HG02763 (cell line): ENCODE results near the gene GATD1.

Experiments used
- ATAC-seq: cut with Tn5 transposase; IDR thresholded peaks from one replicate; pipeline ENCODE4 v1.9.1; 2021; ENCODE audit warnings: mild to moderate bottlenecking, moderate library complexity; ENCODE audit not compliant: unreplicated experiment

The GATD1 gene

GRCh38 chr11:796565-797295 is 19.4 kb upstream of the GATD1 start:
- ATAC-seq: no peak

DNA sequence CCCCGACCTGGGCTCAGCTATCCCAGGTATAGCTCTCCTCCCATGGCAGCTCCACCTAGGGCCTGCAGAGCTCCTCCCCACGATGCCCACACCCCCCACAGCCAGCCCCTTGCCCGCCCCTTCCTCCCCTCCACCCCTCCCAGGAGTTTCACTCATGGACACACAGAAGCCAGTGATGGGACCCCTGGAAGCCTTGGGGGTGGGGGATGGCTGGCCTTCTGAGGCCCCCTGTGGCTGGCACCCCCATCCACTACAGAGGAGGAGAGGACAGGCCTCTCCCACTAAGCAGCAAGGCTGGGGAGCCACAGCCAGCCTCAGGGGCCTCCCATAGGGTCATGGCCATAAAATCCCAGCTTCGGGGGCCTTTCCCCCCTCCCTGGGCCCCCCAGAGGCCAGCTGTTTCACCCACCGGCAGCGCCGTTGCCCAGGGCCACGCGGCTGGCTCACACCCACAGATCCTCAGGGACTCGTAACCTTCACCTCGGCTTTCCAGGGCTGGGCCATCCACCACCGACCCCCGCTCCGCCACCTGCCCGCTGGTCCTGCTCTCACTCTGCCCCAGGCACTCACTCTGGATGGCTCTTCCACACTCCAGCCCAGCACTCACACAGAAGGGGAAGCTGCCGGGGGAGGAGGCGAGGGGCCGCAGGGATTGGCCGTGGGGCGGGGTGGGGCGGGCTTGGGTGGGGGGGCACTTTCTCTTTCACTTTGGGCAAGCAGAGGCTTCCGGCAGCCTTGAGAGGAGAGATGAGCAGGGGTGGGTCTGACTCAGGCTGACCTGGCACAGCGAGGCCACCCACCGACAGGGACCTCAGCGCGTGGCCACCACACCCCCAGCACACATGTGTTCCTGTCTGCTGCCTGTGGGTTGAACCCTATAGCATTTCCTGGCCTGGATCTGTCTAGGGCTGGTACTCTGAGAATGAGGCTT is 18.6 kb upstream of the GATD1 start:
- ATAC-seq: no peak

DNA sequence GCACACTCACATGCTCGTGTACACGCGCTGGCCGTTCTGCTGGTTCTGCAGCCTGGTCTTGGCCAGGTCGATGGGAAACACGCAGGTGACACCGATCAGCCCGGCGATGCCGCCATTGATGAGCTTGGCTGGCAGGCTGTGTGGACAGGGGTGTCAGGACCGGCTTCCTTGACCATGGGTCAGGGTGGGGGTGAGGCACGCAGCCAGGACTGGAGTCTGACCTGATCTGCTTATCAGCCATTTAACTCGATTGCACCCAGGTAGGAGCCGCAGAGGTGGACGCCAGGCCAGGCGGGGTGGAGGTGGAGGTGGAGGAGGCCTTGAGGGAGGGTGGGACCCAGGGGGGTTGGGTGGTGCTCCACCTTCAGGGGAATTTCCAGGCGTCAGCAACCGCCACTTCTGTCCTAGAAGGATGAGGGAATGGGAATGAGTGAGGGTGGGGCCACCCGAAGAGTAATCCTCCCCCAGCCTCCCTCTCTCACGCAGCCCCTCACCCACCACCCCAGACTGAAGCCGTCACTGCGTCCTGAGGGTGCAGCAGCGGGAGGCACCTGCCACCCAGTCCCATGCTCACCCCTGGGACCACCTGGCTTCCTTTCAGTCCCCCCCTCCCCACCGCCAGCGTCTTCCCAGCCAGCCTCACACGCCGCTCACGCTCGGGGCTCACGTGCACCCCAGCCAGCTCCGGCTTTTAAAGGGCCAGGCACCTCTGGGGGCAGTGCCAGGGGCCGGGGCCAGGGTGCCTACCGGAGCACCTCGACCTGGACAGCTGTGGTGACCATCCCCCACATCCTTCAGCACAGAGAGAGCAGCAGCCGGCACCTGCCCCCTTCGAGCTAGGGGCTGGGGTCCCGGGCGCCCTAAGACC is 17.7 kb upstream of the GATD1 start:
- no peak for ATAC-seq

GRCh38 chr11:794013-794765 is 16.9 kb upstream of the GATD1 start:
- ATAC-seq: no peak

- ATAC-seq: no peak
Observed at GRCh38 chr11:793556-793955, 16.3 kb upstream of the GATD1 start.

GRCh38 chr11:792873-793272 is 15.6 kb upstream of the GATD1 start:
- no peak for ATAC-seq

- no peak for ATAC-seq
Observed at GRCh38 chr11:792535-792821, 15.2 kb upstream of the GATD1 start.

GRCh38 chr11:791658-792534 is 14.6 kb upstream of the GATD1 start:
- ATAC-seq: no peak

- ATAC-seq: no peak
Observed at GRCh38 chr11:790721-791564, 13.7 kb upstream of the GATD1 start.

DNA sequence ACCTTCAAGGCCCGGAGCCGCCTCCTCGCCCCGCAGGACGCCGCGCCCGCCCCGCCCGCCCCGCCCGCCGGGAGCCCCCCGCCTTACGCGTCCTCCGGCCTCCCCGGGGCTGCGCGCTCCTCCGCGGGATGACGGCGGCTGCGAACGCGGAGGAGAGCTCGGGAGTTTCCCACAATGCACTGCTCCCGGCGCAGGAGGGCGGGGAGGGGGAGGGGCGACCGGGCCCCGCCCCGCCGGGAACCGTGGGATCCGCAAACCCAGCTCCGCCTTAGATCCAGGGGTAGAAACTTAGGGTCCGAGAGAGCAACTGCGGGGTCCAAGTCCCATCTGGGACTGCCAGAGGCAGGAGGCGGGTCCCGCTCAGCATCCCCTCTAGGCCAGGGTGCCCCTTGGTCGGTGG is 12.7 kb upstream of the GATD1 start, which contains the start of gene CEND1:
Gene CEND1 (minus strand): TSS at position 148 of the 400 bp plus-strand sequence. CDS start 1,514 bp downstream, outside the sequence.
- no peak for ATAC-seq

DNA sequence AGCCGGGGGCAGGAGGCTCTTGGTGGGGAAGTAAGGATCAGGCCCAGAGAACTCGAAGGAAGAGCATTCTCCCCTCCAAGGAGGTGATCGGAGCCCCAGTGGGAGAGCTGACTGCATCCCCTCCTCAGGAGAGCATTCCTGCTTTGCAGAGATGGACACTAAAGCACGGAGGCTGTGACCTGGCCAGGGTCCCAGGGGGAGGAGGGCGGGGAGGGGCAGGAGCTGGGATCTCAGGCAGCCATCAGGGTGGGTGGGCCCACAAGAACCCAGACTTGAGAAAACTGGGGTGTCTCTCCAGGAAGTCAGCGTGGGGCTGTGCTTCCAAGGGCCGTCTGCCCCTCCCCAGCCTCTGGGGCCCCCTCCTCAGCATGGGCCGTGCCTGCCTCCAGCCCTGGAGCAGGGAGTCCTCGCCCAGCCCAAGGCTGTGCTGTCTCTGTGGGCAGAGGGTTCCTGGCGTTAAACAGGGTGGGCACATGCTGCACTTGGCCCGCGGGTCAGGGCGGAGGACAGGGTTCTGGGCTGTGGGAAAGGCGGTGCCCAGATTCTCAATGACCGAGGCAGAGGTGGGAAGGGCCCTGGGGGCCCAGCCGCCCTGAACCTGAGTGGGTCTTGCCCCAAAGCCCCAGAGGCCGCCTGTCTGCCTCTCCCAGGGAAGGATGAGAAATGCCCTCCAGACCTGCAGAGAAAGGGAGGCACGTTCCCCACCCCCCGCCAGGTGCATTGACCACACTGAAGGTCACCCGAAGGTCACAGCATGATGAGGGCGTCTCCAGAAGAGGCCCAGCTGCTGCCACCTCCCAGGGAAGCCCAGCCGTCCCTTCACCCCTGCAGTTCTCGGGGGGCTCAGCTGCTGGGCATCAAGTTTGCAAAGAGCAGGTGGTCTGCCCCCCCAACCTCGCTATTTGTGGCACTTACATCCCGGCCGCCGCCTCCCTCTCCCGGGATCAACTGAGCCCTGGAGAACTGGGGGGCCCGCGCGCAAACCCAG is 12.0 kb upstream of the GATD1 start:
- ATAC-seq: no peak

GRCh38 chr11:788009-788640 is 10.8 kb upstream of the GATD1 start:
- no peak for ATAC-seq

DNA sequence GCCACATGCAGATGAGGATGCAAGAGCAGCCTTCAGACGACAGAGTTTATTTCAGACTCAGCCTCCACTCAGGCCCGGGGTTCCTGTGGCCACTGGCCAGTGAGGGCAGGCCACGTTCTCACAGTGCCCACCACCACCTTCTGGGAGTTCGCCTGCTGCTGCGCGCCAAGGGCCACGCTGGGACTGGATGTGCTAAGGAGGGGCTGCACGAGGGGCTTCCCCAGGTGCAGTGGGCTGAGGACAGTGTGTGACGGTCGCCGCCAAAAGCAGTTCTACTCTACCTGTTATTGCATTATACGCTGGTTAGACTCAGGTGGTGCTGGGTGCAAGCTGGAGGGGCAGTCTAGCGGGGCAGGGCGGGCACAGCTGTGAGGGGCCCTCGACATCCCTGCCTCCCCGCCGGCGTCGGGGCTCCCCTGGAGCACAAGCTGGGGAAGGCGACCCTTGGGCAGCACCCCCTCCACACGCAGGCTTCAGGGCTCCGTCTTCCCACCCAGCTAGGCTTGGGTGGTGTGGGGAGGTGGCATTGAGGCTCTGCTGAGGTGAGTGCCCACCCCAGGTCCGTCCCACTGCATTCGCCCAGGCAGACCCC is 9.9 kb upstream of the GATD1 start:
- ATAC-seq: no peak

- no peak for ATAC-seq
Observed at GRCh38 chr11:786235-787083, 9.2 kb upstream of the GATD1 start.

- ATAC-seq: no peak
Observed at GRCh38 chr11:783581-784015, 6.3 kb upstream of the GATD1 start.
